A673 (cell line): ENCODE data around the gene RPH3AL.

ENCODE experiments used
- CTCF ChIP-seq: fragments of 300-800, 200-600 bp; sonication (generic); conservative IDR thresholded peaks from 2 replicates; pipeline ENCODE4 v1.5.1; 2017; ENCODE audit warnings: low read depth, mild to moderate bottlenecking, antibody characterized with exemption, low read length, moderate library complexity, mixed read lengths
- EZH2 ChIP-seq: fragments of 200-600 bp; sonication (generic); IDR thresholded peaks from 2 replicates; pipeline ENCODE4 v1.6.1; 2017; ENCODE audit warnings: borderline replicate concordance, low read depth, mild to moderate bottlenecking, mixed read lengths, antibody characterized with exemption, low read length; ENCODE audit not compliant: poor library complexity, severe bottlenecking

- TF ChIP-seq CTCF (no peak), EZH2 (no peak)
Observed at GRCh38 chr17:189444-189843, 163.2 kb downstream of the RPH3AL start.
